Body of pancreas (tissue), 4 donors: Measurements from ENCODE around the gene VTA1. TPM values are rescaled to one million over a fixed set of nuclear protein-coding genes. Genes with fewer than 3 reads are reported as not detected.
"Not testable (repeated sequence)": the region's sequence is repeated elsewhere in the genome, so short reads cannot be mapped to it uniquely, and the experiment has no call there.

ENCODE experiments used
- ATAC-seq: fragments of 150-250 bp; one replicate; pipeline ENCODE4 v1.9.1; 2016
- DNase-seq, 4 donors: peaks; one replicate each; pipeline ENCODE4 v3.0.0-alpha.2; 2019
- H3K27ac ChIP-seq, 4 donors: fragments of 200-600 bp; sonication (generic); 1 replicate in 3 of 4; 2 replicates in 1 of 4; pipeline versions ENCODE4 v1.5.1 to v1.6.1; 2016 to 2019; ENCODE audit warnings: mild to moderate bottlenecking in 1 of 4, mixed read lengths in 1 of 4, moderate library complexity in 1 of 4
- H3K27me3 ChIP-seq, 2 donors: fragments of 200-600 bp; sonication (generic); one replicate each; pipeline ENCODE4 v1.6.0; 2016; ENCODE audit warnings: mild to moderate bottlenecking in 1 of 2
- H3K36me3 ChIP-seq, 2 donors: fragments of 200-600 bp; sonication (generic); replicated peaks in 1 of 2; 2 replicates each; pipeline ENCODE4 v1.5.1; 2016; ENCODE audit warnings: low read depth in 2 of 2; ENCODE audit not compliant: insufficient read depth in 1 of 2
- H3K4me1 ChIP-seq: fragments of 200-600 bp; sonication (generic); one replicate; pipeline ENCODE4 v1.6.0; 2016
- H3K4me3 ChIP-seq, 2 donors: fragments of 200-600 bp; sonication (generic); 1 replicate in 1 of 2; 2 replicates in 1 of 2; pipeline ENCODE4 v1.5.1; 2016 to 2019
- H3K9me3 ChIP-seq, 3 donors: fragments of 200-600 bp; sonication (generic); 1 replicate in 2 of 3; 2 replicates in 1 of 3; pipeline ENCODE4 v1.5.1; 2016
- CTCF ChIP-seq, 7 experiments: fragments of 450-650 bp in 4 of 7; fragments of 200-600 bp in 3 of 7; sonication (generic) in 3 of 7; IDR thresholded peaks; one replicate each; pipeline ENCODE4 v1.5.1; 2016 to 2019; ENCODE audit warnings: antibody characterized with exemption in 7 of 7
- POLR2A ChIP-seq, 3 donors: fragments of 450-650 bp; IDR thresholded peaks; one replicate each; pipeline ENCODE4 v1.6.1; 2016; ENCODE audit warnings: antibody characterized with exemption in 3 of 3, mild to moderate bottlenecking in 2 of 3
- WGBS, 2 donors: methylation state at CpG; one replicate each; pipeline ENCODE4 v1.1.5; 2017; 5-methylcytosine and 5-hydroxymethylcytosine counted together
- intact Hi-C: fragments of 100-400 bp; cut with DNase I; formaldehyde crosslinking; loops from one replicate; pipeline ENCODE4 v1.15.1; 2023
- total RNA-seq, 2 donors: library from RNA; depleted of rRNA; stranded (reverse); fragments of >200 nt; gene quantifications; one replicate each; pipeline ENCODE4 v1.1.0, GENCODE V29; 2016

The VTA1 gene
- total RNA-seq, 2 donors from 2014 or later, result 5.9 to 11.9 TPM

GRCh38 chr6:142225115-142225514, 78.1 kb downstream of the VTA1 start:
- WGBS, 2 donors, result 68 to 70% methylated on average over 4 of the region's 4 CpGs
- intact Hi-C loops, result no loop called here
- peaks cover 0 to 2% of the 10 kb centered on the region in 2 donors for H3K36me3 ChIP-seq
- TF ChIP-seq POLR2A (IDR thresholded peaks at IDR 0.05) (no peak), CTCF (IDR thresholded peaks at IDR 0.05) (no peak)
- no peaks in the 10 kb centered on the region for H3K4me1 ChIP-seq
- no peak overlapping the region for H3K4me3 ChIP-seq
- H3K9me3 ChIP-seq, result no peaks in the 10 kb centered on the region
- DNase-seq (no peak), ATAC-seq (no peak)
- H3K27ac ChIP-seq, result no peak overlapping the region
- no peaks in the 10 kb centered on the region for H3K27me3 ChIP-seq

- no peak overlapping the region for H3K4me3 ChIP-seq
- intact Hi-C loops, result no loop called here
- H3K27ac ChIP-seq, result no peak overlapping the region
- no peaks in the 10 kb centered on the region for H3K4me1 ChIP-seq
- 24 to 29% methylated on average over 5 of the region's 5 CpGs for WGBS, 2 donors
- H3K36me3 ChIP-seq, result no peaks in the 10 kb centered on the region
- ATAC-seq (no peak), DNase-seq (no peak)
- TF ChIP-seq POLR2A (IDR thresholded peaks at IDR 0.05), result no peak
- TF ChIP-seq CTCF (IDR thresholded peaks at IDR 0.05), result no peak
- no peaks in the 10 kb centered on the region for H3K9me3 ChIP-seq
- H3K27me3 ChIP-seq, result no peaks in the 10 kb centered on the region
Observed at GRCh38 chr6:142225552-142225951, 78.5 kb downstream of the VTA1 start.

- DNase-seq, result no peak
- intact Hi-C loops, result no loop called here
- TF ChIP-seq CTCF (IDR thresholded peaks at IDR 0.05) (no peak), POLR2A (IDR thresholded peaks at IDR 0.05) (no peak)
- no peak overlapping the region for H3K4me3 ChIP-seq
- WGBS, 2 donors, result 80% methylated on average over 4 of the region's 4 CpGs
- no peak for ATAC-seq
- no peaks in the 10 kb centered on the region for H3K36me3 ChIP-seq
- H3K9me3 ChIP-seq, result no peaks in the 10 kb centered on the region
- no peaks in the 10 kb centered on the region for H3K4me1 ChIP-seq
- no peak overlapping the region for H3K27ac ChIP-seq
- no peaks in the 10 kb centered on the region for H3K27me3 ChIP-seq
Observed at GRCh38 chr6:142226731-142227130, 79.7 kb downstream of the VTA1 start.

GRCh38 chr6:142229518-142230270, 82.6 kb downstream of the VTA1 start:
- DNase-seq, H3K36me3 ChIP-seq, H3K27me3 ChIP-seq, intact Hi-C loops, H3K4me3 ChIP-seq, H3K9me3 ChIP-seq, H3K27ac ChIP-seq, ATAC-seq: not testable (repeated sequence)
- 90 to 91% methylated on average over 6 of the region's 6 CpGs for WGBS, 2 donors
- H3K4me1 ChIP-seq, result peaks cover 11% of the 10 kb centered on the region

GRCh38 chr6:142232206-142233044, 85.4 kb downstream of the VTA1 start:
- H3K27me3 ChIP-seq, intact Hi-C loops, H3K4me3 ChIP-seq, H3K9me3 ChIP-seq, H3K36me3 ChIP-seq, H3K27ac ChIP-seq: not testable (repeated sequence)
- ATAC-seq (peak; percentile 62), DNase-seq (peak; percentile 40 to 73 (median 68))
- peak in 6 of 7 experiments; percentile 18 to 46 (median 25) for TF ChIP-seq CTCF (IDR thresholded peaks at IDR 0.05)
- H3K4me1 ChIP-seq, result peaks cover 11% of the 10 kb centered on the region
- 7 to 32% methylated on average over 10 to 12 of the region's 12 CpGs for WGBS, 2 donors
